Loucy (cell line): ENCODE data around the gene TMEM108.

ENCODE experiments used
- EZH2phosphoT487 ChIP-seq: fragments of 200-600 bp; IDR thresholded peaks from 2 replicates; pipeline ENCODE4 v1.6.1; 2018; ENCODE audit warnings: antibody characterized with exemption, mild to moderate bottlenecking, moderate library complexity, borderline replicate concordance
- TF ChIP-seq, protein P1 (sequence below): fragments of 200-600 bp; sonication (generic); conservative IDR thresholded peaks from 2 replicates; pipeline ENCODE4 v1.5.1; 2014; ENCODE audit warnings: mild to moderate bottlenecking, antibody characterized with exemption, low read length

DNA sequence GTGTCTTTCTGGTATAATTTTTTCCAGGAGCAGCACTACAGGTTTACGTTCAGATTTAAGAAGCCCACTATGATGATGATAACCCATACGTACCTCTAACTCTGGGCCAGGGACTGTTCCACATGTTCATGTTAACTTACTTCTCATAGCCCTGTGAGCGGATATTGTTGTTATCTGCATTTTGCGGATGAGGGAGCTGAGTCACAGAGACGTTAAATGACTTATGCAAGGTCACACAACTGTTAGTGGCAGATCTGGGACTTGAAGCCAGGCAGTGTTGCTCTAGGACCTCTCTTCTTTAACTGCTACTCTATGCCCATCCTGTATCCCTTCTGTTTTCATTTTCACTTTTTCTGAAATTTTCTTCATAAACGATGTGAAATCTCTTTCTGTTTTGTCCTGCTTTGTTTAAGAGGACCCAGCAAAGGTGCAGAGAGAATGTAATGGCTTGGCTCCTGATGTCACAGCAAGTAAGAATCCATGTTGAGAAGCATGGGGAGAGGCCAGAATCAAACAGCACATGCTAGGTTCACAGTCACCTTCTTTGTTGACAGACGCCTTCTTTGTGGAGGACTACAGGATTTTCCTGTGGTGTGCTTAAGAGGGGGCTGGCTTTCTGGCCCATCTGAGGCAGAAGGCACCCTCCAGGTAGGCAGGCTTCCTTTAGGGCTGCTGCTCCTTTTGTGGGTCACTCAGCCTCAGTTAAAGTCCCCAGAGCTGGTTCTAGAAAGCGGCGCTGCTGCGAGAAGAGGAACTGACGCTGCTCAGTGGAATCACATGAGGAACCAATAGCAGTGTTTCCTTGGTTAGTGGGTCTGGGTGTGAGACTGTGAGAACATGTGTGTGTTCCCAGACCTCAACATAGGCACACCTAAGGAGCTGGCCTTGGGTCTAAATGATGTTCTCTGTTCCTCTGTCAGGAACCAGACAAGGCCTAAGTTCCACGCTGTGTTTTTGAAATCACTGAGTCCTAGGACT lies 121.6 kb downstream of the TMEM108 start:
- TF ChIP-seq, protein P1, sequence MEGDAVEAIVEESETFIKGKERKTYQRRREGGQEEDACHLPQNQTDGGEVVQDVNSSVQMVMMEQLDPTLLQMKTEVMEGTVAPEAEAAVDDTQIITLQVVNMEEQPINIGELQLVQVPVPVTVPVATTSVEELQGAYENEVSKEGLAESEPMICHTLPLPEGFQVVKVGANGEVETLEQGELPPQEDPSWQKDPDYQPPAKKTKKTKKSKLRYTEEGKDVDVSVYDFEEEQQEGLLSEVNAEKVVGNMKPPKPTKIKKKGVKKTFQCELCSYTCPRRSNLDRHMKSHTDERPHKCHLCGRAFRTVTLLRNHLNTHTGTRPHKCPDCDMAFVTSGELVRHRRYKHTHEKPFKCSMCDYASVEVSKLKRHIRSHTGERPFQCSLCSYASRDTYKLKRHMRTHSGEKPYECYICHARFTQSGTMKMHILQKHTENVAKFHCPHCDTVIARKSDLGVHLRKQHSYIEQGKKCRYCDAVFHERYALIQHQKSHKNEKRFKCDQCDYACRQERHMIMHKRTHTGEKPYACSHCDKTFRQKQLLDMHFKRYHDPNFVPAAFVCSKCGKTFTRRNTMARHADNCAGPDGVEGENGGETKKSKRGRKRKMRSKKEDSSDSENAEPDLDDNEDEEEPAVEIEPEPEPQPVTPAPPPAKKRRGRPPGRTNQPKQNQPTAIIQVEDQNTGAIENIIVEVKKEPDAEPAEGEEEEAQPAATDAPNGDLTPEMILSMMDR, result no peak
- no peak for TF ChIP-seq EZH2phosphoT487
